ENCODE measurements around the gene CHTF8. TPM values are rescaled to one million over a fixed set of nuclear protein-coding genes. Genes with fewer than 3 reads are reported as not detected.

Gene CHTF8, protein sequence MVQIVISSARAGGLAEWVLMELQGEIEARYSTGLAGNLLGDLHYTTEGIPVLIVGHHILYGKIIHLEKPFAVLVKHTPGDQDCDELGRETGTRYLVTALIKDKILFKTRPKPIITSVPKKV
- 48.3 and 66.7 TPM in 2 replicates for total RNA-seq

GRCh38 chr16:69132424-69133252, at the start of gene CHTF8, which contains the start of gene UTP4:
TSS of gene CHTF8 (minus strand) at chr16:69132588. CDS start at chr16:69121458, 11,130 bp downstream.
TSS of gene UTP4 (plus strand) at chr16:69132649. CDS start at chr16:69133460, 811 bp downstream.

GRCh38 chr16:69105501-69106361, 26.7 kb downstream of the CHTF8 start, which contains the start of gene HAS3:
TSS of gene HAS3 (plus strand) at chr16:69105653. CDS start at chr16:69109396, 3,743 bp downstream.

Small RNA genes within 50 kb of the gene (small RNA-seq; reads per million reads assigned to genes)
- gene RNU6-22P = not detected

Other genes with a start within 250 kb of the CHTF8 start
- gene HAS3, start 26.9 kb downstream of the CHTF8 start, total RNA-seq = 9.4 and 12.3 TPM in 2 replicates
- gene UTP4, start 61 bp upstream of the CHTF8 start, total RNA-seq = 19.5 and 21.2 TPM in 2 replicates
- gene SNTB2, start 54.6 kb upstream of the CHTF8 start, total RNA-seq = 66.7 and 69.9 TPM in 2 replicates
- 22.9 and 27.0 TPM in 2 replicates for gene VPS4A, start 178.8 kb upstream of the CHTF8 start, total RNA-seq
- 8.0 and 9.5 TPM in 2 replicates for gene PDF, start 198.0 kb upstream of the CHTF8 start, total RNA-seq
- 30.1 and 36.6 TPM in 2 replicates for gene COG8, start 207.0 kb upstream of the CHTF8 start, total RNA-seq
- 19.6 and 23.9 TPM in 2 replicates for gene NIP7, start 207.2 kb upstream of the CHTF8 start, total RNA-seq
- 0.22 and 0.65 TPM in 2 replicates for gene TMED6, start 219.2 kb upstream of the CHTF8 start, total RNA-seq

Measured in articular chondrocyte of knee joint (primary cell).